ENCODE measurements around the gene ZNF595.
"Not testable (repeated sequence)": the region's sequence is repeated elsewhere in the genome, so short reads cannot be mapped to it uniquely, and the experiment has no call there.

ZNF595 gene

DNA sequence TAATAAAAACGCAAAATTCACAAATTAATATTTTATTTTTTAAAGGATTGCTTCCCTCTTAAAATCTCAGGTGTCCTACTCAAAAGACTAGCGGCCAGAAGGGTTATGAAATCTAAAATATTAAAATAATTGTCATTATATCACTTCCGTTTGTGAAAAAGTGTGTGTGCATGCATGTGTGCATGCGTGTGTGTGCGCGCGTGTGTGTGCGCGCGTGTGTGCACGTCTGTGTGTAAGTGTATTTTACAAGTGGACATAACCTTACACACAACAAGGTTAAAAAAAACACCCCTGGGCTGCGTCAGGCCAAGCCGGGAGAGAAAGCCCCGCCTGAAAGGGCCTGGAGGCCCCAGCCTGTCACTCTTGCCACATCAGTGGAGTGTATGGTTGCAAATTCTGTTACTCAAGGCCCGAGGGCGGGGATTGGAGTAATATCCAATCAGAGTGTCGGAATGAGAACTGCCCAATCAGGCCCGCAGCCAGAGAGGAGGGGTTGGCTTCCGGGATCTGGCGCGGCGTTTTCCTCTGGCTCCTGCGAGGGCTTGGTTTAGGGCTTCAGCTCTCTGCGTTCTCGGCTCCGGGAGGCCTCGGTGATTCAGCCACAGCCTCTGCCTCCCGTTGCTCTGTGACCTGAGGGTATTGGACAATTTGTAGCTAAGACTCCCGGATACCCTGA, at the start of gene ZNF595:
TSS of gene ZNF595 (plus strand) at position 518 of the 676 bp plus-strand sequence. CDS start 168 bp downstream, outside the sequence.
- peak within 1 kb of the TSS in 1 of 2 donors; percentile 43 for H3K27ac ChIP-seq
- DNase-seq (ENCODE audit: low spot score): not testable (repeated sequence)
- peak within 1 kb of the TSS; percentile 58 for H3K4me3 ChIP-seq

DNA sequence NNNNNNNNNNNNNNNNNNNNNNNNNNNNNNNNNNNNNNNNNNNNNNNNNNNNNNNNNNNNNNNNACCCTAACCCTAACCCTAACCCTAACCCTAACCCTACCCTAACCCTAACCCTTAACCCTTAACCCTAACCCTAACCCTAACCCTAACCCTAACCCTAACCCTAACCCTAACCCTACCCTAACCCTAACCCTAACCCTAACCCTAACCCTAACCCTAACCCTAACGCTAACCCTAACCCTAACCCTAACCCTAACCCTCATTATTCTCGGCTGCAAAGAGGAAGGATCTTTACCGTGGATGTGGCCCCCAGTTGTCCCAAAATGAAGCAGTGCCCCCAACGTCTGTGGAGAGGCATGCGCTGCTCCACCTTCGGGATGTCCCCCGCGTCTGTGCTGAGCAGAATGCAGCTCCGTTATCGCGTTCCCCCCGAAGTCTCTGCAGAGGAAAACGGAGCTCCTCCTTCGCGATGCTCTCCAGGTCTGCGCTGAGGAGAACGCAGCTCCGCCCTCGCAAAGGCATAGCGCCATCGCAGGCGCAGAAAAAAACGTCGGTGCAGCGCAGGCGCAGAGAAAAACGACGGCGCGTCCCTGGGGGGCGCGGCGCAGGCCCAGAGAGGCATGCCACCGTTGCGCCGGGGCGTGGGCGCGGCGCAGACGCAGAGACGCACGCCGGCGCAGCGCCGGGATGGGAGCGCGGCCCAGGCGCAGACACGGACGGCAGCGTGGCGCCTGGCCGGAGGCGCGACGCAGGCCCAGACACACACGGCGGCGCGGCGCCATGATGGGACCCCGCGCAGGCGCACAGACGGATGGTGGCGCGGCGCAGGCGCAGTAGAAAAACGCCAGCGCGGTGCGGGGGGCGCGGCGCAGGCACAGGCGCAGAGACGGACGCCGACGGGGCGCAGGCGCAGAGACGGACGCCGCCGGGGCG, 42.9 kb upstream of the ZNF595 start:
- DNase-seq (ENCODE audit: low spot score): peak; percentile 69
- H3K4me3 ChIP-seq, H3K27ac ChIP-seq: not testable (repeated sequence)

DNA sequence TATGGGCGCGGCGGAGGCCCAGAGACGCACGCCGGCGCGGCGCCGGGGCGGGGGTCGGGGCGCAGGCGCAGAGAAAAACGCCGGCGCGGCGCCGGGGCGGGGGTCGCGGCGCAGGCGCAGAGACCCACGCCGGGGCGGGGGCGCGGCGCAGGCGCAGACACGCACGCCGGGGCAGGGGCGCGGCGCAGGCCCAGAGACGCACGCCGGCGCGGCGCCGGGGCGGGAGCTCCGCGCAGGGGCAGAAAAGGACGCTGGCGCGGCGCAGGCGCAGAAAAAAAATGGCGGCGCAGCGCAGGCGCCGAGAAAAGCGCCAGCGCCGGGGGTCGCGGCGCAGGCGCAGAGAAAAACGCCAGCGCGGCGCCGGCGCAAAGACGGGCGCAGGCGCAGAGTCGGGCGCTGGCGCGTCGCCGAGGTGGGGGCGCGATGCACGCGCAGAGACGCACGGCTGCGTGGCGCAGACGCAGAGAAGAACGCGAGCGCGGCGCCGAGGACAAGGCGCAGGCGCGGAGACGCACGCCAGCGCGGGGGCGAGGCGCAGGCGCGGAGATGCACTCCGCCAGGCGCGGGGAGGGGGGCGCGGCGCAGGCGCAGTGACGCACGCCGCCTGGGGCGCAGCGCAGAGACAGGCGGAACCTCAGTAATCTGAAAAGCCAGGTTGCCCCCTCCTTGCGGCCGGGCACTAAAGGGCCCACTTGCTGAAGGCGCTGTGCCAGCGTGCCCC, 41.9 kb upstream of the ZNF595 start:
- not testable (repeated sequence) for DNase-seq (ENCODE audit: low spot score); H3K27ac ChIP-seq; H3K4me3 ChIP-seq

DNA sequence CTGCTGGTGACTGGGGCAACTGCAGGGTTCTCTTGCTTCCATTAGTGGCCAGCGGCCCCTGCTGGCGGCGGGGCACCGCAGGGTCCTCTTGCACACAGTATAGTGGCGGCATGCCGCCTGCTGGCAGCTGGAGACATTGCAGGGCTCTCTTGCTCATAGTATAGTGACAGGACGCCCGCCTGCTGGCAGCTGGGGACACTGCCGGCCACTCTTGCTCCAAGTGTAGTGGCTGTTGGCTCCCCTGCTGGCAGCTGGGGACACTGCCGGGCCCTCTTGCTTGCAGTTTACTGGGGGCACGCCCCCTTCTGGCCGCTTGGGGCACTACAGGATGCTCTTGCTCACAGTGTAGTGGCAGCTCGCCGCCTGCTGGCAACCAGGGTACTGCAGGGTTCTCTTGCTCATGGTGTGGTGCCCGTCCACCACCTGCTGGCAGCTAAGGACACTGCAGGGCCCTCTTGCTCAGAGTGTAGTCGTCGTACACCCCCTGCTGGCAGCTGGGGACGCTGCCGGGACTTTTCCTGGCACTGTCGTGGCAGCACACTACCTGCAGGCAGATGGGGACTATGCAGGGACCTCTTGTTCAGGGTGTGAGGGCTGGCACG, 41.2 kb upstream of the ZNF595 start:
- not testable (repeated sequence) for H3K27ac ChIP-seq, H3K4me3 ChIP-seq
- DNase-seq (ENCODE audit: low spot score): peak; percentile 65

DNA sequence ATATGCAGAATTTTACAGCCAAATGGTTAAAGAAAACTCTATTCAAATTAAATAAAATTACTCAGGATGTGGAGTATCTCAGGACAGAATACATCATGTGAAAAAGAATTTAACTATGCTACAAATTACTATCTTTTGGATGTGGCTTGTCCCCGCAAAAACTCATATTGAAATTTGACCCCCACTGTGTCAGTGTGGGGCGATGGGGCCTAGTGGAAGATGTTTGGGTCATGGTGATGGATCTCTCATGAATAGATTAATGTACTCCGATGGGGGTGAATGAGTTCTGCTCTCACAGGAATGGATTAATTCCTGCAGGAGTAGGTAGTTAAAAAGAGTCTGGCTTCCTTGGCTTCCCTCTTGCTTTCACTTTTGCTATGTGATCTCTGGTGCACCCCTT, 35.0 kb upstream of the ZNF595 start:
- not testable (repeated sequence) for H3K27ac ChIP-seq; H3K4me3 ChIP-seq; DNase-seq (ENCODE audit: low spot score)

DNA sequence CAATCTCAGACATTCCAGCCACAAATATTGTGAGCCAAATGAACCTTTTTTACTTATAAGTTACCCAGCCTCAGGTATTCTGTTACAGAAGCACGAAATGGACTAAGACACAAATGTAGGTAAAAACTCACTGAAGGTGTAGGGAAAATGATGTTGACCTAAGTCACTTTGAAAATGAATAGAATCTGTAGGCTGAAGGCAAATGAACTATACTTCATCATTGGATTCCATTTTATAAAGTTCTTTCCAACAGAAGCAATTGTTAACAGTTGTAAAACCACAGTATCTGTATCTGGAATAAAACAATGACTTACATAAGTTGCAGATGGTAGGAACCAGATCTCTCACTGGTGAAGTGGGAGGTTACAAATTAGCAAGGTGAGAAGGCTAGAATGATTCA, 34.5 kb upstream of the ZNF595 start:
- H3K27ac ChIP-seq; H3K4me3 ChIP-seq; DNase-seq (ENCODE audit: low spot score): not testable (repeated sequence)

DNA sequence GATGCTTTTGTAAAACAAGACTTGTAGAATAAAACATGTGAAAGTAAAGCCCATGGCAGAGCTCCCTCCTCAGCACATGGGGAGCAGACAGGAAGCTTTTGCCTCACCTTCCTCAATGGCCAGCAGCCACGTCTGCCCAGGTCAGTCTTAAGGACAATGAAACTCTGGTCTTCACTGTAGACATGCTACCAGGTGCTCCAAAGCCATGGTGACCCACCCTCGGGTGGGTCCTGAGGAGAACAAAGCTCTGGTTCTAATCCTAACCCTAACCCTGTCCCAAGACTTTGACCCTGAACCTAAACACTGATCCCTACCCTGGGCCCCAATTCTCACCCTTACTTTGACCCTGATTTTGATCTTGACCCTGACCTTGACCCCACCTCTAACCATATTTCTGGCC, 30.2 kb upstream of the ZNF595 start:
- H3K4me3 ChIP-seq; H3K27ac ChIP-seq; DNase-seq (ENCODE audit: low spot score): not testable (repeated sequence)

DNA sequence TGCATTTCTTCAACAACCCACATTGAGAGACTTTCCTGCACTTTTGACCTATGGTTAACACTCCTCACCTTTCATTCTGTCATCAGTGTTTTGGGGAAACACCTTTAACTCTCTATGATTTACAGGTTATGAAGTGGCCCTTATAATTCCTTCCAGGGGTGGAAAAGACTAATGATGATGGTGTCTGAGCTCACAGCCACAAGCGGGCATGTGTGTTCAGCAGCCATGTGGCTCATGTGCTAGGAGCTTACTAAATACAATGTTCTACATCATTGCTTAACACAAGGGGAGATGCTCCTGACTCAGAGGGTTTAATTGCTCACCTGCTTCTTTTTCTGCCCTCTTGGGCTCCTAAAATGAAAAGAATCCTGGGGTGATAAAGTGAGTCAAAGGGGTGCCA, 28.8 kb upstream of the ZNF595 start:
- H3K27ac ChIP-seq; DNase-seq (ENCODE audit: low spot score); H3K4me3 ChIP-seq: not testable (repeated sequence)

DNA sequence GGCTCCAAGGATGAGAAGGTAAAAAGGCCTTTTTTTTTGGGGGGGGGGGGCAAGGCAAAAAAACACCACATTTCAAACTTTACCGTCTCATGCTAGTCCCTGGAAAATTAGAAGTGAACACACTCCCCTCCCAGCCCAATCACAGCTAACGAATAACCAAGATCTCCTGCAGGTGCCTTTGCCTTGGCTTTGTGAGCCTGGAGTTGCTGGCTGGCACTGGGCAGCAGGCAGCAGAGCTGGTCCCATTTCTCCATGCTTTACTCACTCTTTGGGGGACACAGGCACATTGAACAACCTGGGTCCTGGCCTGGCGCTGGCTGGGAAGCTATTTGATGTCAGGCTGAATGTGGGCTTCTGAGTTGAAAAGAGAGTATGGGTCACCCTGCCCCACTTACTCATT, 25.6 kb upstream of the ZNF595 start:
- not testable (repeated sequence) for DNase-seq (ENCODE audit: low spot score); H3K27ac ChIP-seq; H3K4me3 ChIP-seq

DNA sequence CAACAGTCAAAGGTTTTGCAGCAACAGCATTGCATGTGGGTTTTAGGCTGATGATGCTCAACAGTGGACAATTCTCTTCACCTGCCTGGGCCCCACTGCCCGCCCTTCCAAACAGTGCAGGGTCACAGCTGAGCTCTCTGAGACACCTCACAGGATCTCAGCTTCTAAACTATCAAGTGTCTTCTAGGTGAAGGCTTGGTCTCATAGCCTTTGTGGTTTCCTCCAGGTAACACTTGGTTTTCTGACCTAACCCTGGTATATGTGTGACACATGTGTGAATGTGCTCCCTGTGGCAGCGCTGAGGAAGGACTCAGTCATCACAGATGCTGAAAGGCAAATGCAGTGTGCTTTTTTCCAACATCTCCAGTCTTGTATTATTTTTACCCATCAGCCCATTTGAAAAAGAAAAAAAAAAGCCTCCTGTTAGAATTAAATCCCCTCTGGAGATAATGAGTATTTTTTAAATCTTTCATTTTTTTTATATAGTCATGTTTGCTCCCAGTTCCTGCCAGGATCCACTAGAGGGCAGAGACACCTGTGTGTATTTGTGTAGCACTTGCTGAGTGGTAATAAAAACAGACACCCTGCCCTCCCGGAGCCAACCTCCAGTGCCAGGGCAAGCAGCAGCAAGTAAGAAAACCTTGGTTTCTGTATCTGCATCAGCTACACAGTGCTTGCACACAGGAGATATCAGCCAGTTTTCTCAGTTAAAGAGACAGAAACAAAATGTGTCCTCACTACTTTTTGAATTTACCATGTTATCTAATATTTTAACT, 24.2 kb upstream of the ZNF595 start:
- not testable (repeated sequence) for H3K4me3 ChIP-seq; H3K27ac ChIP-seq; DNase-seq (ENCODE audit: low spot score)

DNA sequence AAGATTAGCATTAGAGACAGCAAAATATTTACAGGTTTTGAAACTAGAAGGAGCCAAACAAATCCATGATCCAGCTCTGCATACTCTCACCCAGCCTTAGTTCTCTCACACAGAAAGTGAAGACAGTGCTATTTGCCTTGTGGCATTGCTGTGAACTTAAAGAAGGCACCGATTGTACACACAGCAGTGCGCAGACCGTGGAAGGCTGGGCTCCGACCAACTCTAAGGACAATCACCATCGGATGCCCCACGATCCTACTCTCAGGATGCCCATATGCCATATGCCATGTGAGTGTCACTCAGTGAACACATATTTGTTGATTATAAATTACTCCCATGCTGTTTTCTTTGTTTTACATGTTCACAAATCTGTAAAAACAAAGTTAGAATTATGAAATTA, 19.8 kb upstream of the ZNF595 start:
- not testable (repeated sequence) for DNase-seq (ENCODE audit: low spot score); H3K27ac ChIP-seq; H3K4me3 ChIP-seq

DNA sequence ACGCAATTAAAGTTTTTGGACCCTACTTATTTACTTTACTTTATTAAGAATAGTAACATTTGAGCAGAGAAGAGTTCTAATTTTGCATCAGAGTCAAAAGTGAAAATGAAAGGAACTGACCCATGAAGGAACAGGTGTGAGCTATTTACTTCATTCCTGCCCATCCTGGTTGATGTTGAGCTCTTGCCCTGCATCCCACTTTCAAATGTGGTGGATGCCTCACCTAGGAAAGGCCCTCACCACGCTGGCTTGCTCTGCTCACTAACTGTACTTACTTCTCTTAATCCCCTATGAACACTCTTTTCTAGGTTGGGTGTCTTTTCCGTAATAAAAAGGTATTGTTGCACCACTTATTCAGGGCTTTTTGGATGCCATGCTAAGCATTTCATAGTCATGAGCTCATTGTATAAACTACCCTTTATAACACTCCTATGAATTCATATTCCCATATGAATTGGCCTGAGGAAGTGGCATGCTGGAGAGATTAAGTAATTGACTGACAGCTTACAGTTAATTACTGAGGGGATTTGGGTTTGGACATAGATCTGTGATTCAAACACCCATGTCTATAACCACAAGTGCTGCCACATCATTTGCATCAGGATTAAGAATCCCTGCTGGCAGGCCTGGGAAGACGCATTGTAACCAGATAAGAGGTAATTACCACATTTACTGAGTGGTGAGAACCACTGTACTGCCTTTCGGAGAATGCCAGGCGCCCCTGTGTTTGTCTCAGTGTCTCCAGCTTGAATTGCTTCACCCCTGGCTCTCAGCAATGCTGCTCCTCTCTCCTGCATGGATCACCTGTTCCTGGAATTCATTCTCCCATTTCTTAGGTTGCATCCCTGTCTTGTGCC, 16.3 kb upstream of the ZNF595 start:
- H3K27ac ChIP-seq; H3K4me3 ChIP-seq; DNase-seq (ENCODE audit: low spot score): not testable (repeated sequence)

DNA sequence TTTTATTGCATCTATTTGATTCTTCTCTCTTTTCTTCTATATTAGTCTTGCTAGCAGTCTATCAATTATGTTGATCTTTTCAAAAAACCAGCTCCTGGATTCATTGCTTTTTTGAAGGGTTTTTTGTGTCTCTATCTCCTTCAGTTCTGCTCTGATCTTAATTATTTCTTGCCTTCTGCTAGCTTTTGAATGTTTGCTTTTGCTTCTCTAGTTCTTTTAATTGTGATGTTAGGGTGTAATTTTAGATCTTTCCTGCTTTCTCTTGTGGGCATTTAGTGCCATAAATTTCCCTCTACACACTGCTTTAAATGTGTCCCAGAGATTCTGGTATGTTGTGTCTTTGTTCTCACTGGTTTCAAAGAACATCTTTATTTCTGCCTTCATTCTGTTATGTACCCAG, 14.9 kb upstream of the ZNF595 start:
- H3K4me3 ChIP-seq; DNase-seq (ENCODE audit: low spot score); H3K27ac ChIP-seq: not testable (repeated sequence)

DNA sequence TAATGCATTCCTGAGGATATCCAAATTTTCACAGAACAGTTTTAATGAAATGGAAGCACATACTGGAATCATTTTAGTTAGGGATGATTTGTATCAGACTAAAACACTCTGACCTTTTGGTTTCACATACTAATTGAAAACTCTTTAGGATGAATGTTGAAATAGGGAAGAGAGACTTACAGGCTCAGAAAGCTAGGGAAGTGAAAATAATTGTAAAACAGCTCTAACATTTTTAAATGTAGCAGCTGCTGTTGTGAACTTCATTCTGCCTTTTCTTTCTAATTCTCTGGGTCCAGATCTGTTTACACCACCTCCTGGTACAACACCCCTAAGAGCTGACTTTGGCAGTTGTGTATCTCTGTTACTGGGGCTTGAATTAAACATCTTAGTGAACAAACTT, 9.7 kb upstream of the ZNF595 start:
- not testable (repeated sequence) for DNase-seq (ENCODE audit: low spot score); H3K27ac ChIP-seq; H3K4me3 ChIP-seq

DNA sequence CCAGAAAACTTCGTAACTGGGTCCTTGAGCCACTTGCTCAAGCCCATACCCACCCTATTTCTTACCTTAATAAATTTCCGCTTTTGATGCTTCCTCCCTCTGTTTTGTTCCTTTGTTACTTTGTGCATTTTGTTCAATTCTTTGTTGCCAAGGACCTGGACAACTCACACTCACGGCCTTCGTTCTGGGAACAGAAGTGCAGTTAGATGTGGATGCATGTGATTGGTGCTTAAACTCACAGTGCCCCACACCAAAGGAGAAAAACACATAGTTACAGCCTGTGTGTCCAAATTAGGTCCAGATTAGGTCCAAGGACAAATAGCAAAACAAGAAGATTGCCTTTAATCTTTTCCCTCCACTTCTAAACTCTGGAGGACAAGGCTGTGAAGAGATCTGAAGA, 1.9 kb upstream of the ZNF595 start:
- H3K27ac ChIP-seq: not testable (repeated sequence)

DNA sequence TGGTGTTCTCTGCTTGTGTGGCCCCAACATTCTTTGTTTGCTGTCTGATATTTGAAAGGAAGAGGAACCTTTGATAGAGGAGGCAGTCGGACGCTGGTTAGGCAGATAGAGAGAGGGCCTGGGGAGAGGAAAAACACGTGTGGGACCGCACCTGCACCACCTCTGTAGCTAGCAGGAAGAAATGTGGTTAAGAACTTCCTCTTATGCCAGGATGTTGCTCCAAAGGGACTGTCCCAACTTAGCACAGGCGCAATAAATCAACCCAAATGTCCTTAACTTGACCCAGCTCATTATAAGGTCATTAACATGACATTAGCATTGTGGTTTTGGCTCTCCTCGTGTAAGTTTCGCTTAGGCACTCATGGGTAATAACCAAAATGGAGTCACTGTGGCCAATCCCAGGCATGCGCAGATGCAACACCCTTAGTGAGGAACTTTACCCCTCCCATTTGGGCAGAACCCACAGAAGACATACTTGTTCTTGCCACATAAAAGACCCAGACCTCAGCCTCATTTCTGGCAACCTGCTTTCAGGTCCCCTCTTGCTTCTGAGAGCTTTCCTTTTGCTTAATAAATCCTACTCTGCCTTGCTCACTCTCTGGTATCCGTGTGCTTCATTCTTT, 1.4 kb upstream of the ZNF595 start:
- H3K4me3 ChIP-seq; DNase-seq (ENCODE audit: low spot score); H3K27ac ChIP-seq: not testable (repeated sequence)

More for the DNA sequence above, 1.9 kb upstream of the ZNF595 start:
- H3K4me3 ChIP-seq; DNase-seq (ENCODE audit: low spot score): not testable (repeated sequence)

DNA sequence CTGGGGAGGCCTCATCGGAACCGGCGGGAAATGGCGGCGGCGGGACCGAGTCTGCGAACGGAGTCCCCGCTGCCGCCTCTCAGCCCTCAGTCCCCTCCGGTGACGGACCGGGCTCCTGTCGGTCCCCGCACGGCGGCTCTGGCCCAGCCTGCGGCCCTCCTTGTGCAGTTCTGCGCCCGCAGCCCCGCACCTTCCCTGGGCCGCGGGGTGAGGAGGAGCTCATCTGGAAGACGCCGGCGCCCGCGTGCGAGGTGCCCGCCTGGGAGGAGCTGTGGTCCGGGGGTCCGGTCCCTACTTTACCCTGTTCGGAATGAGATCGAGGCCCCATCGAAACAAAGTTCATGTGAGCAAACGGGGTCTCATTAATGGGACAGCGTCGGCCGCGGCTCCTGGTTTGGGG, 400 bp downstream of the ZNF595 start:
- not testable (repeated sequence) for DNase-seq (ENCODE audit: low spot score)
- Histone ChIP-seq H3K27ac (peak overlapping the region in 1 of 2 donors; percentile 43), H3K4me3 (peak overlapping the region; percentile 58)
